EH (cell line): ENCODE data around the gene UBASH3B.

Source experiments
- DNase-seq: peaks from one replicate; pipeline ENCODE4 v3.0.0-alpha.2; 2015; ENCODE audit warnings: low read depth

UBASH3B gene

GRCh38 chr11:122731500-122731913 lies 76.0 kb downstream of the UBASH3B start:
- peak; percentile 97 for DNase-seq

- peak; percentile 81 for DNase-seq
Measured at GRCh38 chr11:122732342-122733315, 77.1 kb downstream of the UBASH3B start.

GRCh38 chr11:122733318-122733717 lies 77.8 kb downstream of the UBASH3B start:
- DNase-seq: peak; percentile 52

- DNase-seq: no peak
Measured at GRCh38 chr11:122734848-122735496, 79.5 kb downstream of the UBASH3B start.

GRCh38 chr11:122737951-122738693 lies 82.6 kb downstream of the UBASH3B start:
- DNase-seq: no peak

- no peak for DNase-seq
Measured at GRCh38 chr11:122741613-122742300, 86.2 kb downstream of the UBASH3B start.

- no peak for DNase-seq
Measured at GRCh38 chr11:122742301-122743018, 86.9 kb downstream of the UBASH3B start.

- DNase-seq: no peak
Measured at GRCh38 chr11:122743097-122743741, 87.7 kb downstream of the UBASH3B start.

GRCh38 chr11:122743949-122744348 lies 88.4 kb downstream of the UBASH3B start:
- no peak for DNase-seq

GRCh38 chr11:122744357-122744756 lies 88.8 kb downstream of the UBASH3B start:
- no peak for DNase-seq

GRCh38 chr11:122745111-122745510 lies 89.6 kb downstream of the UBASH3B start:
- DNase-seq: peak; percentile 87

GRCh38 chr11:122746050-122746478 lies 90.5 kb downstream of the UBASH3B start:
- no peak for DNase-seq

GRCh38 chr11:122746611-122747244 lies 91.2 kb downstream of the UBASH3B start:
- no peak for DNase-seq

GRCh38 chr11:122747351-122747781 lies 91.8 kb downstream of the UBASH3B start:
- DNase-seq: no peak

- peak; percentile 99 for DNase-seq
Measured at GRCh38 chr11:122749005-122749687, 93.6 kb downstream of the UBASH3B start.

GRCh38 chr11:122750049-122750448 lies 94.5 kb downstream of the UBASH3B start:
- DNase-seq: no peak

GRCh38 chr11:122751292-122752070 lies 96.0 kb downstream of the UBASH3B start:
- peak; percentile 73 for DNase-seq

GRCh38 chr11:122754028-122754427 lies 98.5 kb downstream of the UBASH3B start:
- no peak for DNase-seq
